ENCODE measurements around the gene ZNF367.
"Not testable (repeated sequence)": the region's sequence is repeated elsewhere in the genome, so short reads cannot be mapped to it uniquely, and the experiment has no call there.

Gene ZNF367

GRCh38 chr9:96362119-96362518 is 56.1 kb downstream of the ZNF367 start:
- DNase-seq (ENCODE audit: low spot score), result not testable (repeated sequence)

- DNase-seq (ENCODE audit: low spot score), result no peak
Measured at GRCh38 chr9:96361668-96362067, 56.5 kb downstream of the ZNF367 start.

GRCh38 chr9:96360976-96361375 is 57.2 kb downstream of the ZNF367 start:
- no peak for DNase-seq (ENCODE audit: low spot score)

- DNase-seq (ENCODE audit: low spot score), result not testable (repeated sequence)
Measured at GRCh38 chr9:96360523-96360922, 57.6 kb downstream of the ZNF367 start.

GRCh38 chr9:96350866-96351265 is 67.3 kb downstream of the ZNF367 start:
- no peak for DNase-seq (ENCODE audit: low spot score)

GRCh38 chr9:96348261-96348660 is 69.9 kb downstream of the ZNF367 start:
- no peak for DNase-seq (ENCODE audit: low spot score)

- DNase-seq (ENCODE audit: low spot score), result no peak
Measured at GRCh38 chr9:96345551-96345950, 72.6 kb downstream of the ZNF367 start.

- no peak for DNase-seq (ENCODE audit: low spot score)
Measured at GRCh38 chr9:96344458-96345180, 73.6 kb downstream of the ZNF367 start.

- DNase-seq (ENCODE audit: low spot score), result no peak
Measured at GRCh38 chr9:96343515-96344360, 74.4 kb downstream of the ZNF367 start.

- DNase-seq (ENCODE audit: low spot score), result no peak
Measured at GRCh38 chr9:96342571-96343245, 75.5 kb downstream of the ZNF367 start.

- DNase-seq (ENCODE audit: low spot score), result no peak
Measured at GRCh38 chr9:96340707-96341106, 77.5 kb downstream of the ZNF367 start.

- no peak for DNase-seq (ENCODE audit: low spot score)
Measured at GRCh38 chr9:96338299-96338698, 79.9 kb downstream of the ZNF367 start.

Data from germinal center (tissue), 1 donor.